Activated naive CD8-positive, alpha-beta T cell treated with anti-CD3 and anti-CD28 coated beads, Interleukin-2, amount 10 ng/mL, durations not matched to agents 7 days and 5 days (primary cell): ENCODE data around the gene MRPL52. TPM values are rescaled to one million over a fixed set of nuclear protein-coding genes. Genes with fewer than 3 reads are reported as not detected.

Experiments used
- ATAC-seq: fragments of 150-1000 bp; cut with Tn5 transposase; one replicate; pipeline ENCODE4 v1.10.0; 2021; ENCODE audit warnings: low read depth, moderate library complexity
- POLR2A ChIA-PET: fragments of 350-600 bp; sonication (Branson Sonifier 250); formaldehyde crosslinking; loops from one replicate; lab custom pipeline; 2021; ENCODE audit warnings: antibody characterized with exemption; lab: Charles Lee
- DNase-seq: peaks from one replicate; pipeline ENCODE4 v3.0.0; 2021
- H3K27ac Mint-ChIP-seq: one replicate; pipeline ENCODE4 v1.8.0; 2022; ENCODE audit warnings: mild to moderate bottlenecking, mixed read lengths
- H3K27me3 Mint-ChIP-seq: one replicate; pipeline ENCODE4 v1.8.0; 2022; ENCODE audit warnings: mild to moderate bottlenecking, moderate library complexity, mixed read lengths
- H3K36me3 Mint-ChIP-seq: one replicate; pipeline ENCODE4 v1.8.0; 2021; ENCODE audit warnings: mild to moderate bottlenecking, mixed read lengths
- H3K4me1 Mint-ChIP-seq: one replicate; pipeline ENCODE4 v1.8.0; 2021; ENCODE audit warnings: mixed read lengths
- H3K4me3 Mint-ChIP-seq: one replicate; pipeline ENCODE4 v1.8.0; 2022; ENCODE audit warnings: mild to moderate bottlenecking, moderate library complexity, mixed read lengths
- H3K9me3 Mint-ChIP-seq: one replicate; pipeline ENCODE4 v1.8.0; 2021; ENCODE audit warnings: mixed read lengths
- total RNA-seq, 2 experiments: library from RNA; stranded (reverse); gene quantifications; one replicate each; pipeline ENCODE4 v1.2.3, GENCODE V29; 2021

MRPL52 gene
- total RNA-seq, 2 experiments from 2014 or later: 76.6 to 86.5 TPM

DNA sequence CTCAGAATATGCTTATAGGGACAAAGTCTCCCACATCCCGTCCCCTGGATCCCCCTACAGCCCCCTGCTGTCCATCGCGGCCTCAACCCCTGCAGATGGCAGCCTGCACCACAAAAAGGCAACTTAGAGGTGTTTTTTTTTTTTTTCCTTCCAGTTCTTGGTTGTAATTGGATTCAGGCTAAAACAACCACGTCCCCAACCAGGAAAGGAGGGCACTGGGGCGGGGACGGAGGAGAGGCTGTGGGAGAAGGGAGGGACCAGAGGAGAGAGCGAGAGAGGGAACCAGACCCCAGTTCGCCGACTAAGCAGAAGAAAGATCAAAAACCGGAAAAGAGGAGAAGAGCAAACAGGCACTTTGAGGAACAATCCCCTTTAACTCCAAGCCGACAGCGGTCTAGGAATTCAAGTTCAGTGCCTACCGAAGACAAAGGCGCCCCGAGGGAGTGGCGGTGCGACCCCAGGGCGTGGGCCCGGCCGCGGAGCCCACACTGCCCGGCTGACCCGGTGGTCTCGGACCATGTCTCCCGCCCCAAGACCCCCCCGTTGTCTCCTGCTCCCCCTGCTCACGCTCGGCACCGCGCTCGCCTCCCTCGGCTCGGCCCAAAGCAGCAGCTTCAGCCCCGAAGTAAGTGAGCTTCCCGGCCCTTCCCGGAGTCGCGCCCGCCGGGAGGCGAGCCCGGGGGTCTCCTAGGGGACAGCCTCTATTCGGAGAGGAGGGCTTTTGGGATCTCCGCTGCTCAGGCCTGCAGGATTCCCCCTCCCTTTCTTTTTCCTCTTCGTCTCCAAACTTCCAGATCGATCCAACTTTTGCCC lies 6.8 kb downstream of the MRPL52 start, which contains the start of gene MMP14:
MMP14 (plus strand) TSS at position 285 of the 813 bp plus-strand sequence; CDS start at position 518, 233 bp downstream.
- peaks cover 12% of the 10 kb centered on the region for H3K27me3 Mint-ChIP-seq
- no peak within 1 kb of the TSS for H3K27ac Mint-ChIP-seq
- peak within 1 kb of the TSS; percentile 75 for H3K4me3 Mint-ChIP-seq
- no peaks in the 10 kb centered on the region for H3K9me3 Mint-ChIP-seq
- DNase-seq: no peak
- peaks cover 11% of the 10 kb centered on the region for H3K4me1 Mint-ChIP-seq
- H3K36me3 Mint-ChIP-seq: peaks cover 20% of the 10 kb centered on the region
- POLR2A ChIA-PET: no interaction called here
- no peak for ATAC-seq

DNA sequence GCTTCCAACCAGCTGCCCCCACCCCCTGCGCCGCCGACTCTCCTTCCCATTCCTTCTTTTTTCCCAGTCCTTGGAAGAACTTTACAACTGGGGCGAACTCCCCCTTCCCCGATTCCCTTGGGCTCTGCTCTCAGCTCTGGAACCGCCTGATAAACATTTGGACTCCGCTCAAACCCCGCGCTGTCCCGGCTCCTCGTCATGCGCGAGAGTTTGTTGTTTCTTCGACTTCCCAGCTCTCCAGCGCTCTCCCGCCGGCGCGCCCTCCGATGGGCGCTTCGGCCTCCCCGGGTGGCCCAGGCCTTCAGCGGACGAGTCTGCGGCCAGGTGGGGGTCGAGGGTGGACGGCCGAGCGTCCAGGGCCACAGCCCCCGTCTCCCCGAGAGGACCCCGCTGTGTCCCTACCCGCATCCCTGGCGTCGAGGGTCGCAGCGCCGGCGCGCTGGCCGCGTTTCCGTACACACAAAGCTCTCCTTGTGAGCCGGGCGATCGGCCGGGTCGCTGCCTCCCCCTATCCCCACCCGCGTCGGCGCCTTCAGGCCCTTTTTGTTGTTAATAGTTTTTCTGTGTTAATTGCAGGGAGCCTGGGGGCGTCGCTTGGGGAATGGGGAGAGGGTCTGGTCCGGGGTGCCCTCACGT lies 7.5 kb downstream of the MRPL52 start:
- DNase-seq (no peak), ATAC-seq (no peak)
- Mint-ChIP-seq H3K27ac (no peak overlapping the region), H3K9me3 (no peaks in the 10 kb centered on the region), H3K4me1 (peaks cover 10% of the 10 kb centered on the region), H3K4me3 (peak overlapping the region; percentile 75), H3K36me3 (peaks cover 16% of the 10 kb centered on the region), H3K27me3 (peaks cover 12% of the 10 kb centered on the region)
- POLR2A ChIA-PET: interaction anchor here (1.1 kb wide), 1 partner anchor 21 kb away, joined by 3 read pairs; no protein-coding TSS in a partner anchor

DNA sequence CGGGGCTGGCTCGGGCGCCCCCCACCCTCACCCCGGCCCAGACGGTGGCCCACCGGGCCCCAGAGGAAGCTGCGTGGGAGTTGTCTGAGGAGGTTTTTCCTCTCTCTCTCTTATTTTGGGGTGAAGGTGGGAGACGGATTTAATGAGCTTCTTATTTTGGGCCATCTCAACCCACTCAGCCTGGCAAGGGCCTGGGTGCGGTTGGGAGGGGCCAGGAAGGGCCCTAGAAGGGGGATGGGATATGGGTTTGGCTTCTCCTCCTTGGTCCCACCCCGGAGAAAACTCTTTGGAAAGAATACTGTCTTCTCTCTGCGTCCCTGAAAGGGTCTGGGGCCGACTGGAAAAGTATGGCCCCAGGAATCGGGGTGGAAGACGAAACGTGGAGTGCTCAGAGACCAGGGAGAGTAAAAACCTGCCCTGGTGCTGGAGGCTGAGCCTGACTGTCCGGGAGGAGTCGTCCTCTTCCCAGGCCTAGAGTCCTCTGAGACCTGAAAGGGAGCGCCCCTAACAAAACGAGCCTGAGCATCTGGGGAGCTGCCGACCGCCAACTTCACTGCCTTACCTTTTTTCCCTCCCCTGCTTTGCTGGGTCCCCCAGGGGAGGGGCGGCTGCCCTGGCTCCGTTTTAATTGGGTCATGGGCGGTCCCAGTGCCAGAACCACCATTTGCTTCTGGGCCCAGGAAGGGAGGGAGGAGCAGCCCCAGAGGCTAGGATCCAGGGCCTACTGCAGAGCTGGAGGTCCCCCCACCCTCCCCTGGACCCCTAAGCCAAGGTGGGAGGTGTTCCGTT lies 8.3 kb downstream of the MRPL52 start:
- H3K27ac Mint-ChIP-seq: no peak overlapping the region
- no peaks in the 10 kb centered on the region for H3K9me3 Mint-ChIP-seq
- H3K4me1 Mint-ChIP-seq: peaks cover 10% of the 10 kb centered on the region
- DNase-seq: no peak
- no peak overlapping the region for H3K4me3 Mint-ChIP-seq
- no peak for ATAC-seq
- H3K27me3 Mint-ChIP-seq: peaks cover 12% of the 10 kb centered on the region
- POLR2A ChIA-PET: interaction anchor here (0.7 to 1.1 kb wide), 2 partner anchors 13 to 22 kb away, joined by 3 read pairs; no protein-coding TSS in a partner anchor
- peaks cover 16% of the 10 kb centered on the region for H3K36me3 Mint-ChIP-seq

DNA sequence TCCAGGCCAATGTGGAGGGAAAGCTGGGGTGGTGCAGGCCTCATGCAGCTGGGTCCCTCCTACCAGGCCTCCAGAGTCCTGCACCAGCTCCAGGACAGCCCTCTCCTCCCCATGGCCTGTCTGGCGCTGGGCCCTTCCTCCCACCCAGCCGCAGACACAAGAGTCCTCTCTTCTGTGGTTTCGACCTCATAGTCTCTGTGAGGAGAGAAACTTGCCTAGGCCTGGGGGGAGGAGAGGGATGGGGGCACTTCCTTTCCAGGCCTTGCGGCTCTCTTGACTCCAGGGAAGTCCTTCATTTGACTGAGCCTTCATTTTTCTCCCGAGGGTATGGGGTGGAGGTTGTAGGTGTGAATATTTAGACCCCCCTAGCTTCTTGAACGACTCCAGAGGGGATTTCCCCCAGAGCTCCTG lies 8.9 kb downstream of the MRPL52 start:
- H3K4me3 Mint-ChIP-seq: no peak overlapping the region
- peaks cover 10% of the 10 kb centered on the region for H3K4me1 Mint-ChIP-seq
- no peak for ATAC-seq

DNA sequence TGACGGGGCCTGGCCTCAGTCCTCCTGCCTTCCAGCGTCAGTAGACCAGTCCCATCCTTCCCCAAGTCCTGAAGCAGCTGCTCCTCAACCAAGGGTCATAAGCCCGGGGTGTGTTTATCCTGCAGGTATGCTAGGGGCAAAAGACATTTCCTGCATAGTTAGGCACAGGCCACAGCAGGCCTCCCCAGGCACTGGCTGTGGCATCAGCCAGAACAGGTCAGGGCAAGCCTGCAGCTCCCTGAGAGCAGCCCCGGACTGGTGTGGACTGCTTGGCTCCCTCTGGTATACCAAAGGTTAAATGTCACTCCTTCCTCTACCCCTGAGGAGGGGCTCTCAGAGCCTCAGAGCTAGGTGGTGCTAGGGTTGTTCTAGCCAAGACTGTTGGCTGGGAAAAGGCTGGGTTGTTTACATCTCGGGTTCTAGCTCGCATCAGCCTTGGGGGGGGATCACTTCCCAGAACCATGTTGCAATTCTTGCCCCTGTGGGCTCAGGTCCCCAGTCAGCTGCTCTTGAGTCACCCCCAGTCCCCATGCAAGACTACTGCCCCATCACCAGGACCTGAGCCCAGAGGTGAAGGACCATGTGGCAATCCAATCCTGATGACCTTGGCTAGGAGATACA lies 9.6 kb downstream of the MRPL52 start:
- Mint-ChIP-seq H3K4me3 (no peak overlapping the region), H3K27ac (no peak overlapping the region), H3K27me3 (peaks cover 14% of the 10 kb centered on the region), H3K9me3 (no peaks in the 10 kb centered on the region), H3K36me3 (peaks cover 14% of the 10 kb centered on the region), H3K4me1 (peaks cover 10% of the 10 kb centered on the region)
- POLR2A ChIA-PET: interaction anchor here (1.0 kb wide), 1 partner anchor 9 kb away, joined by 6 read pairs; the partner anchor contains the start of gene MRPL52
- peak; percentile 31 for ATAC-seq
- no peak for DNase-seq

More for the DNA sequence above, 8.9 kb downstream of the MRPL52 start:
- POLR2A ChIA-PET: no interaction called here
- peaks cover 14% of the 10 kb centered on the region for H3K36me3 Mint-ChIP-seq
- H3K27ac Mint-ChIP-seq: no peak overlapping the region
- H3K9me3 Mint-ChIP-seq: no peaks in the 10 kb centered on the region
- no peak for DNase-seq
- H3K27me3 Mint-ChIP-seq: peaks cover 14% of the 10 kb centered on the region

DNA sequence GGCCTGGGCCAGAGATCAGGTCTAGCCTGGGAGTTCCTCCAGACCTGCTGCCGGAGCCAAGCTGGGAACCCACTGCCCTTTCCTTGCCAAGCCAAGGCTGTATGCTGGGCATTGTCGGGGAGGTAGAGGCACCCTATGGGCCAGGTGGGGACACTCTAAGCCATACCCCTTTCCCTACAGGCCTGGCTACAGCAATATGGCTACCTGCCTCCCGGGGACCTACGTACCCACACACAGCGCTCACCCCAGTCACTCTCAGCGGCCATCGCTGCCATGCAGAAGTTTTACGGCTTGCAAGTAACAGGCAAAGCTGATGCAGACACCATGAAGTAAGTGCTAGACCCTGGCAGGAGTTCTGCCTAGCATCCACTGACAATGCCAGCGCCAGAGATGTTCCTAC lies 11.6 kb downstream of the MRPL52 start:
- peaks cover 14% of the 10 kb centered on the region for H3K27me3 Mint-ChIP-seq
- H3K9me3 Mint-ChIP-seq: no peaks in the 10 kb centered on the region
- ATAC-seq: no peak

DNA sequence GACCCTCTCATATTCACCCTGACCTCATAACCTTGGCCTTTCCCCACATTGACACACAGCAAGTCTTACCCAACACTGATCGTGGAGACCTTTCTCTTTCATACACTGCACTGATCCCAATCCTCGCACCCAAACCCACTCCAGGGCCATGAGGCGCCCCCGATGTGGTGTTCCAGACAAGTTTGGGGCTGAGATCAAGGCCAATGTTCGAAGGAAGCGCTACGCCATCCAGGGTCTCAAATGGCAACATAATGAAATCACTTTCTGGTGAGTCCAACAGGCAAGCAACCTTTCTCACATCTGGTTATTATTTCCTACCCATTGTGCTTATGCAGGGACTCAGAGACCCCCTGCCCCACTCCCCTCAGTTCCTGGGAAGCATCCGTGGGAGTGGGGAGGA lies 12.1 kb downstream of the MRPL52 start:
- no peak for ATAC-seq
- H3K4me3 Mint-ChIP-seq: no peak overlapping the region
- no peak overlapping the region for H3K27ac Mint-ChIP-seq
- peaks cover 12% of the 10 kb centered on the region for H3K27me3 Mint-ChIP-seq
- POLR2A ChIA-PET: interaction anchor here (0.8 kb wide), 1 partner anchor 29 kb away, joined by 3 read pairs; the partner anchor contains the start of gene LRP10
- H3K9me3 Mint-ChIP-seq: no peaks in the 10 kb centered on the region
- peaks cover 2% of the 10 kb centered on the region for H3K36me3 Mint-ChIP-seq
- peaks cover 10% of the 10 kb centered on the region for H3K4me1 Mint-ChIP-seq
- no peak for DNase-seq

More for the DNA sequence above, 11.6 kb downstream of the MRPL52 start:
- peaks cover 3% of the 10 kb centered on the region for H3K36me3 Mint-ChIP-seq
- POLR2A ChIA-PET: interaction anchor here (0.6 to 0.8 kb wide), 2 partner anchors 30 to 257 kb away, joined by 3 read pairs; partner anchors contain the start of gene LRP10
- DNase-seq: no peak
- peaks cover 10% of the 10 kb centered on the region for H3K4me1 Mint-ChIP-seq
- H3K27ac Mint-ChIP-seq: no peak overlapping the region
- H3K4me3 Mint-ChIP-seq: no peak overlapping the region

DNA sequence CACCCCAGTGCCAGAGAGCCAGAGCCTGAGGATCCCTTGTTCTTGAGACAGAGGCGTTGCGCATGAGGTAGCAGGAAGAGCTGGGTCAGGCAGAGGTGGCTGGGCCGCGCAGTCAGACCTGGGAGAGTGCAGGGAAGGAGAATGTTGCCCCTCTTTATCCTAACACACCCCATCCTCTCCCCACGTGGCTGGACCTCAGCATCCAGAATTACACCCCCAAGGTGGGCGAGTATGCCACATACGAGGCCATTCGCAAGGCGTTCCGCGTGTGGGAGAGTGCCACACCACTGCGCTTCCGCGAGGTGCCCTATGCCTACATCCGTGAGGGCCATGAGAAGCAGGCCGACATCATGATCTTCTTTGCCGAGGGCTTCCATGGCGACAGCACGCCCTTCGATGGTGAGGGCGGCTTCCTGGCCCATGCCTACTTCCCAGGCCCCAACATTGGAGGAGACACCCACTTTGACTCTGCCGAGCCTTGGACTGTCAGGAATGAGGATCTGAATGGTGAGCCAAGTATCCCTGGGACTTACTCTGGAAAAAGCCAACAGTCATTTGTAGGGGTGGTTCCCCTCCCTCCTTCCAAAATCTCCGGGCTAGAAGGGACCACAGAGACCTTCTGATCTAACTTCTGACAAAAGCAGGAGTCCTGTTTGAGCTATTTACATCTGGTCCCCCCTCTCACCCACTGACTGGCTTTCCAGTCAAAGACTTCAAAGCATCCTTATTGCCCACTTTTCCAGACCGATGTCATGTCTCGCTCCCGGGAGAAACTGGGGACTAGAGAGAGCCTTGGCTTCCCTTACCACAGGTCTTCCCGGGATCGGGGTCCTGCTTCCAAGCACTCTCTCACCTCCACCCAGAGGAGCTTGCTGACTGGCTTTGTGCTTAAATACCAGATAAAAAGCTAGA lies 12.8 kb downstream of the MRPL52 start:
- peaks cover 7% of the 10 kb centered on the region for H3K4me1 Mint-ChIP-seq
- H3K9me3 Mint-ChIP-seq: no peaks in the 10 kb centered on the region
- peaks cover 6% of the 10 kb centered on the region for H3K27me3 Mint-ChIP-seq
- H3K36me3 Mint-ChIP-seq: peaks cover 2% of the 10 kb centered on the region
- DNase-seq (no peak), ATAC-seq (no peak)
- POLR2A ChIA-PET: no interaction called here
- no peak overlapping the region for H3K27ac Mint-ChIP-seq
- no peak overlapping the region for H3K4me3 Mint-ChIP-seq

DNA sequence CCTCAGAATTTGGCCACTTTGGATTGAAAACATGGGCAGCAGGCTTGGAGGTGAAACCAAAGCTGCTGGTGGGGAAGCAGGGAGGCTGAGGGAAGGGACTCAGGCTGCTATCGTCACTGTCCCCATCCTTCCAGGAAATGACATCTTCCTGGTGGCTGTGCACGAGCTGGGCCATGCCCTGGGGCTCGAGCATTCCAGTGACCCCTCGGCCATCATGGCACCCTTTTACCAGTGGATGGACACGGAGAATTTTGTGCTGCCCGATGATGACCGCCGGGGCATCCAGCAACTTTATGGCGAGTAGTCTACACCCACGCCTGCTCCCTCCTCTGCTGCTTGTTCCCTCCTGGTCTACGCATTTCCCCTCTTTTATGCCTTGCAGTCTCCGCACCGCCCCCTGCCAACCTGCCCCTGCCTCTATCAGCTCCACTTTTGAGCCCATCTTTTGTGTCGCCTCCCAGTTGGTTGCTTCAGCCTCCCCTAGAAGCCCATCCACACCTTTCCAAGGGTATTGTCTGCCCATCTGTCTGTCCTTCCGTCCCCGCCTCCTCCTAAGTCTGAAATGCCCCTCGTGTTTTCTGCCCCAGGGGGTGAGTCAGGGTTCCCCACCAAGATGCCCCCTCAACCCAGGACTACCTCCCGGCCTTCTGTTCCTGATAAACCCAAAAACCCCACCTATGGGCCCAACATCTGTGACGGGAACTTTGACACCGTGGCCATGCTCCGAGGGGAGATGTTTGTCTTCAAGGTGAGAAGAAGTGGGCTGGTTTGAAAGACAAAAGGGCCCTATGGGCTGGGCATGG lies 13.6 kb downstream of the MRPL52 start:
- no peaks in the 10 kb centered on the region for H3K9me3 Mint-ChIP-seq
- POLR2A ChIA-PET: no interaction called here

DNA sequence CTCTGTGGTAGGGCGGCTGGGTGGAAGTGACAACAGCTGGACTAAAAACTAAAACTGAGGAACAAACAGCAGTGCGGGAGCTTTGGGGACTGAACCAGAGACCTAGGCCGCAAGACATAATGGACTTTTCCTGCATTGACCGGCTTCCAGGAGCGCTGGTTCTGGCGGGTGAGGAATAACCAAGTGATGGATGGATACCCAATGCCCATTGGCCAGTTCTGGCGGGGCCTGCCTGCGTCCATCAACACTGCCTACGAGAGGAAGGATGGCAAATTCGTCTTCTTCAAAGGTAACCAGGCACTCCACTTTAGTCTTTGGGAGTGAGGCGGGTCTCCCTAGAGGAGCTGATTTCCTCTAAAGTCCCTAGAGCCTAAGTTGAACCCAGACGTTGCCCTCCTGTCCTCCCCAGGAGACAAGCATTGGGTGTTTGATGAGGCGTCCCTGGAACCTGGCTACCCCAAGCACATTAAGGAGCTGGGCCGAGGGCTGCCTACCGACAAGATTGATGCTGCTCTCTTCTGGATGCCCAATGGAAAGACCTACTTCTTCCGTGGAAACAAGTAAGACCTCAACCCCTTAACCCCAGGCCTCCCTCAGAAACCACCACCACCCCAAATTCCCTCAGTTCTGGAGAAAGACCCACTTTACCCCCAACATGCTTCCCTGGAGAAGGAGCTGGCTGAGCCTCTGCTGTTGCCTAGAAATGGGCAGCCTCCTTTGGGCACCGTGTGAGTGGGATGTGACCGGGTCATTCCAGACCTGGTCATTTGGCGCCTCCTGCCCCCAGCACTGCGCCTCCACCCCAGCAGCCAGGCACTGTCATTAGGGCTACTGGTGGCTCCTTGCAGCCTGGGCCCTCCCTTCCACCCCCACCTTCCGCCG lies 14.8 kb downstream of the MRPL52 start:
- Mint-ChIP-seq H3K36me3 (no peaks in the 10 kb centered on the region), H3K4me1 (peaks cover 9% of the 10 kb centered on the region), H3K4me3 (no peak overlapping the region), H3K9me3 (no peaks in the 10 kb centered on the region), H3K27me3 (peaks cover 14% of the 10 kb centered on the region), H3K27ac (no peak overlapping the region)
- POLR2A ChIA-PET: no interaction called here
- no peak for ATAC-seq
- no peak for DNase-seq

More for the DNA sequence above, 13.6 kb downstream of the MRPL52 start:
- peaks cover 7% of the 10 kb centered on the region for H3K27me3 Mint-ChIP-seq
- no peak for DNase-seq
- peaks cover 8% of the 10 kb centered on the region for H3K4me1 Mint-ChIP-seq
- H3K27ac Mint-ChIP-seq: no peak overlapping the region
- peaks cover 2% of the 10 kb centered on the region for H3K36me3 Mint-ChIP-seq
- ATAC-seq: no peak
- H3K4me3 Mint-ChIP-seq: no peak overlapping the region

DNA sequence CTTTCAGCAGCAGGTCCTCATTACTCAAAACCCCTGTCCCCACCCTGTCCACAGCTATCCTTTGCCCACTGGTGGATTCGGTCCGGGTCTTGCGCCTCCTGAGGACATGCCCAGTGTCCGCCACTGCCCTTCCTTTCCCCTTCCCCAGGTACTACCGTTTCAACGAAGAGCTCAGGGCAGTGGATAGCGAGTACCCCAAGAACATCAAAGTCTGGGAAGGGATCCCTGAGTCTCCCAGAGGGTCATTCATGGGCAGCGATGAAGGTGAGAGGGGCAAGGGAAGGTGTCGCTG lies 15.4 kb downstream of the MRPL52 start:
- no peak overlapping the region for H3K27ac Mint-ChIP-seq
- H3K4me1 Mint-ChIP-seq: peaks cover 9% of the 10 kb centered on the region
- ATAC-seq (no peak), DNase-seq (no peak)
- H3K9me3 Mint-ChIP-seq: no peaks in the 10 kb centered on the region
- no peak overlapping the region for H3K4me3 Mint-ChIP-seq
- no peaks in the 10 kb centered on the region for H3K36me3 Mint-ChIP-seq
- POLR2A ChIA-PET: no interaction called here
- H3K27me3 Mint-ChIP-seq: peaks cover 14% of the 10 kb centered on the region
